Ecto neural progenitor cell (in vitro differentiated cells): Measurements from ENCODE around the gene RRH.
"Not testable (repeated sequence)": the region's sequence is repeated elsewhere in the genome, so short reads cannot be mapped to it uniquely, and the experiment has no call there.

ENCODE experiments used
- DNase-seq: peaks from one replicate; pipeline ENCODE4 v3.0.0-alpha.2; 2018; ENCODE audit warnings: low spot score

The RRH gene

GRCh38 chr4:109846395-109847098, 18.8 kb downstream of the RRH start:
- no peak for DNase-seq

- DNase-seq = no peak
Observed at GRCh38 chr4:109847896-109848442, 20.2 kb downstream of the RRH start, which contains the start of gene LRIT3. Gene LRIT3, plus strand, starts transcription at chr4:109848107. Its CDS starts 95 bp downstream, at chr4:109848202.

DNA sequence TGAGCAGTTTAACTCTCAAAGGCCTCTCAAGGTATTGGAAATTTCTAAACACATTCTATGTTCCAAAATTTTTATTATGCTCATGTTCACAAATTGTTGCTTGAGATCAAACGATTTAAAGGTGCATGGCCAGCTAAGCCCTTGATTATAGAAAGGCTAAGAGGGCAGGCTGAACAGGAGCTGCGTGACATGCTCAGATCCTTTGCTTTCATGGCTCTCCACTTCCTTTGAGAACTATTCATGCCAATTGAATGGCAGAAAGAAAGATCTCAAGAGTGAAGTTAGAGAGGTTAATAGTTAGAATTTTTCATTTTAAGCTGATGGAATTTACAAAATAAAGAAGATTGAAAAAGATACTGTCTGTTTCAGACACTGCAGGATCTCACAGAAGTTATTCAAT, 20.7 kb downstream of the RRH start:
- DNase-seq = no peak

DNA sequence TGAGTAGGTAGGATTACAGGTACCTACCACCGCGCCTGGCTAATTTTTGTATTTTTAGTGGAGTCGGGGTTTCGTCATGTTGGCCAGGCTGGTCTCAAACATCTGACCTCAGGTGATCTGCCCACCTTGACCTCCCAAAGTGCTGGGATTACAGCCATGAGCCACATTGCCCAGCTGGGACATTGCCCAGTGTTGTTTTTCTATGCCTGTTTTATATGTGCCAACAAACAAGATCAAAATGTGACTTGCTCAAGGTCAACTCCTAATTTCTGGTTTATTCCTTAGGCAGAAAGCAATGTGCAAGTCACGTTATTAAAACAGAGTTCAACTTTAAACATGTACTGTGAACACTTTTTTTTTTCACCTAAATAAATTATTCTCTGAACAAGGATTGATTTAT, 22.8 kb downstream of the RRH start:
- DNase-seq = no peak

GRCh38 chr4:109859426-109860300, 31.9 kb downstream of the RRH start:
- DNase-seq = not testable (repeated sequence)

- DNase-seq = no peak
Observed at GRCh38 chr4:109861271-109861670, 33.5 kb downstream of the RRH start.

DNA sequence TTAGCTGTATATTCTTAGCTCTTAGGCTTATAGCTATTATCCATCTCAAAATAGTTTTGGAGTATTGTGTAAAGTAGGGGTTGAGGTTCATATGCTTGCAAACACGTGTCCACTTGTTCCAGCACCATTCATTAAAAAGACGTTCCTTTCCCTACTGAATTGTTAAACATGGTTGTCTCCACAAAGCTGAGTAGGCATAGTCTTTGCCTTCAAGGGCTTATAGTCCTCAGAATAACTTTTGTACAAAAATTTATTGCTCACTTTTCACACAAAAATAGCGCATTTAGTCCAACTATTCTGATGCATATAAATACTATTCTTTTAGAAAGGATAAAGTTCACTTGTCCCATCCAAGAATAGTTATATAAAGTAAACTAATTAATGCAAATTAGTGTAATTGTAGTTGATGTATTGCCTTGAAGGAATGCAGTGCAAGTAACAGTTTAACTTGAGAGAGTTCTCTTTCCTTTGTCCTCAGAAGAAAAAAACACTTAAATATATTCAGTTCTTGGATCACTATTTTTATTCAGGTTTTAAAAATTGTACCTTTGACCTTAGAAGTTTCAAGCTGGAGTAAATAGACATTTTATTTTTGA, 34.2 kb downstream of the RRH start:
- DNase-seq = no peak

DNA sequence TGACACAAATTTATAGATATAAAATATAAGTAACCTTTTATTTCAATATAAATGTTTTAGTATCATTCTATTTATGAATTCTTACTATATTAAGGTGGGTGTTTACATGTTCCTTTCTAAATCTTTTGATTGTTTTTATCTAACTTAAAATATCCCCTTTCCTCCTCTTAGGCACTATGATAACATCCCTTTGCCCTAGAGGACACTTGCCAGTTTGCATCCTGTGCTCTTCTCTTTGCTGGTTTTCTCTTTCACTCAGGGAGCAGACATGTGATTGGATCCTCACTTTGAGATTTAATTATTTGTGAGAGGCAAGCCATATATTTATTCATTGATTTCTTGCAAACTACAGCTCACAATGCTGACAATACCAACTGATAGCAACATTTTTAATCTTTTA, 36.4 kb downstream of the RRH start:
- no peak for DNase-seq

GRCh38 chr4:109870061-109870460, 42.3 kb downstream of the RRH start:
- DNase-seq = no peak

DNA sequence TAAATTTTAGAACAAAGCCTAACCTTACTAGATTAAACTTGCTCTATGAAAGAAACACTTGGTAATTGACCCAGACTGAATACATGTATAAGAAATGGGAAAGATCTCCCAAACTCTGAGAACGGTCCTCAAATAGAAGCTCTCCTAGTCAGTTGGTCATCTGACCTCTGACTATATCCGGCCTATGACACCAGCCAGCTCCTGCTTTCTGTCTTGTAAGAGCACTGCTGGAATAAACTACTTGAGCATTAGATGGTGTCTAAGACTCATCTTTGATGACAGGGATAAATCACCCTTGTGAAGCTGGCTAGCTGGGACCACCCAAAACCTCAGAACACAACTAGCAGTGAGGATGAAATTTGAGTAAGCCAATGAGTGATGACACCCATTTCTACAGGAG, 44.3 kb downstream of the RRH start:
- DNase-seq = no peak

GRCh38 chr4:109872950-109873656, 45.3 kb downstream of the RRH start:
- DNase-seq = no peak

GRCh38 chr4:109873791-109874514, 46.2 kb downstream of the RRH start:
- no peak for DNase-seq

- DNase-seq = no peak
Observed at GRCh38 chr4:109875106-109875505, 47.3 kb downstream of the RRH start.

DNA sequence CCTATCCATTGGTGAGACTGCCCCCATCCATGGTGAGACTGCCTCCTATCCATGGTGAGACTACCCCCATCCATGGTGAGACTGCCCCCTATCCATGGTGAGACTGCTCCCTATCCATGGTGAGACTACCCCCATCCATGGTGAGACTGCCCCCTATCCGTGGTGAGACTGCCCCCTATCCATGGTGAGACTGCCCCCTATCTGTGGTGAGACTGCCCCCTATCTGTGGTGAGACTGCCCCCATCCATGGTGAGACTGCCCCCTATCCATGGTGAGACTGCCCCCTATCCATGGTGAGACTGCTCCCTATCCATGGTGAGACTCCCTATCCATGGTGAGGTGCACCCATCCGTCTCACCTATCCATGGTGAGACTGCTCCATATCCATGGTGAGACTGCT, 47.8 kb downstream of the RRH start:
- not testable (repeated sequence) for DNase-seq

DNA sequence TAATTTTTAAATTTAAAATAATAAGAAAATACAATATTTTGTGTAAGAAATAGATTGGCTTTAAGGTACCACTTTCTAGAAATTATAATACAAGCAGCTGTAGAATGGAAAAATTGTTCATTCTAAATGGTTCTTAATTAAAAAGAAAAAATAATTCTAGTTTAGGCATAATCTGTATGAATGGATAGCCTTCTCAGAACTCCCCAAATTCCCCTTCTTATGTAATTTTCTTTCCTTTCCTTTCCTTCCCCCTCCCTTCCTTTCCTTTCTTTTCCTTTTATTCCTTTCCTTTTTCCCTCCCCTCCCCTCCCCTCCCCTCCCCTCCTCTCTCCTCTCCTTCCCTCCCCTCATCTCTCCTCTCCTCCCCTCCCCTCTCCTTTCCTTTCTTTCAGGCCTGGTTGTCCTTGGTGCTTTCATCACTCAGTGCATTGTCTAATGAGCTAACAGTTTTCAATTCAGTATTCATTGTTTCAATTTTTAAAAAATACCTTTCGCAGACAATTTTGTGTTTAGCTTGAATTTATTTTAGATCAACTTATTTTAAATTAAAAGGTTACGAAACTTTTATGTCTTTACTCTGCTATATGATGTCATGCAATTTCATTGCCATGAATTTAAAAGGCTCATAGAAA, 49.0 kb downstream of the RRH start:
- no peak for DNase-seq

DNA sequence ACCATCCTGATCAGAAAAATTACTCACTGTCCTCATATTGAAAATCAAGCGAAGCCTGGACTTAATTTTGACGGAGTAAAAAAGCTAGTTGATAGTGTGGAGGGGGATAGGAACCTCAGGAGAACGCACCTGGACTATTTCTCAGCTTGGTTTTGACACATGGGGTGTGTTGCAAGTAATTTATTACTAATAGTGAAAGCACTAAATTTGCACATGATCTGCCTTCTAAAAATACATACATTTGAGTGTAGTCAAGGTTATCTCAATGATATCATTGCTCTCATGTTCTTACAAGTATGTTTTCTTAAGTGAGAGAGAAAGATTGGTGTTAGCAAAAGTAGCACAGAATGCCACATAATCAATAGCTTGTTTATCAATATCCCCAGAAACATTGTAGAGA, 49.6 kb downstream of the RRH start:
- no peak for DNase-seq

GRCh38 chr4:109878355-109878754, 50.6 kb downstream of the RRH start:
- no peak for DNase-seq

- no peak for DNase-seq
Observed at GRCh38 chr4:109879081-109879480, 51.3 kb downstream of the RRH start.

DNA sequence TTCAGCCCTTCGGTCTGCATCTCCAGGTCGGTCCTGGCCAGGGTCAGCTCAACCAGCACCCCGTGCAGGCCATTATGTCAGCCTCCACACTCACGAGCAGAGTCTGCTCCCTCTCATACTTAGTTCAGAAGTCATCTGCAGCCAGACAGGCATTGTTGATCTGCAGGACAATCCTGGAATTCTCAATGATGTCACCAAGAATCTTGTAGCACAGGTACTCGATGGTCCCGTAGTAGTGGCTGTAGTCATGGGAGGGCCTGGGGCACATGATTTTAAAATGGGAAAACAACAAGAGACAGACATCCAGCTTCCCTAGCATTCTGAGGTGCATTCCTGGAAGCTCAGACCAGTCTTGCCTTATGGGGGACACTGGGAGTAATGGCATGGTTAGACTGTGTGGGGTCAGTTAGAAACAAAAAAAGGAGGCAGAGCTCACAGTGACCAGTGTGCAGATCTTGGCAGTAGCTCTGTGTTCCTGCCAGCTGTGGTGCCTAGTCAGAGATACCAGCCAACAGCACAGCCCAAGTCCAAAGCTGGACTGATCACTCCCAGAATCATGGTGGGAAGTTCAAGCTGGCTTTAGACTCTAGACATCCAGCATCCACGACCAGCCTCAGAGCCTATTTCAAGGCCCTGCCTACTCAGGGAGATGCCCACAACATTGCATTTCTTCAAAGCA, 52.0 kb downstream of the RRH start:
- no peak for DNase-seq

- DNase-seq = no peak
Observed at GRCh38 chr4:109886303-109886702, 58.5 kb downstream of the RRH start.
